GM18870 (cell line): ENCODE results near the gene KIN.
"Not testable (repeated sequence)": the region's sequence is repeated elsewhere in the genome, so short reads cannot be mapped to it uniquely, and the experiment has no call there.

Experiments
- ATAC-seq: cut with Tn5 transposase; IDR thresholded peaks from one replicate; pipeline ENCODE4 v1.9.1; 2021; ENCODE audit warnings: moderate library complexity; ENCODE audit not compliant: unreplicated experiment

KIN gene, protein sequence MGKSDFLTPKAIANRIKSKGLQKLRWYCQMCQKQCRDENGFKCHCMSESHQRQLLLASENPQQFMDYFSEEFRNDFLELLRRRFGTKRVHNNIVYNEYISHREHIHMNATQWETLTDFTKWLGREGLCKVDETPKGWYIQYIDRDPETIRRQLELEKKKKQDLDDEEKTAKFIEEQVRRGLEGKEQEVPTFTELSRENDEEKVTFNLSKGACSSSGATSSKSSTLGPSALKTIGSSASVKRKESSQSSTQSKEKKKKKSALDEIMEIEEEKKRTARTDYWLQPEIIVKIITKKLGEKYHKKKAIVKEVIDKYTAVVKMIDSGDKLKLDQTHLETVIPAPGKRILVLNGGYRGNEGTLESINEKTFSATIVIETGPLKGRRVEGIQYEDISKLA

DNA sequence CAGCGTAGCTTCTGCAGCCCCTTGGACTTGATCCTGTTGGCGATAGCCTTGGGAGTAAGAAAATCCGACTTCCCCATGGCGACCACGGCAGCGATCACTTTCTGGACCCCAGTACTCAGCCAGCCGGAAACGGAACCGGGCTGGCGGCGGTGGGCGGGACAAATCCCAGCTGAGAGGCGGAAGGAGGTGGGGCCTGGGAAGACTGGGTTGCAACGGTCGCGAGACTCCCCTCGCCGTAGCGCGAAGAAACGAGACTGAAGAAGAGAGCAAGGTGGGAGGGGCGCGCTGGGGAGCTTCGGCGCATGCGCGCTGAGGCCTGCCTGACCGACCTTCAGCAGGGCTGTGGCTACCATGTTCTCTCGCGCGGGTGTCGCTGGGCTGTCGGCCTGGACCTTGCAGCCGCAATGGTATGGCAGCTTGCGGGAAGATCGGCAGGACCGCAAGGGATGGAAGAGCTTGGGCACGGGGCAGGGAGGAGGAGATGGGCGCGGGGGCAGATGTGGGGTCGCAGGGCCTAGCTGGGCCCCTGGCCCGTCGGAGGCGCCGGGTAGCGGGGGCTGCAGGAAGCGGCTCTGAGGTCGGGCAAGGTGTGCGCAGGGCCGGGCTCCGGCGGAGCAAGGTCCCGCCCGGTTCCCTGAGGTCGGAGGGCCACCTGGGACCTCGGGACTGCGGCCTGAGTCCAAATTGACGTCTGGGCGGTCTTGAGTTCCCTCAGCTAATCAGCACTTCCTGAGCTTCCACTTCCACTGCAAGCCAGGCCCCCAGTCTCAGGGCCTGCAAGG lies at the start of gene KIN, which contains the start of gene ATP5F1C:
TSS of gene KIN (minus strand) at position 137 of the 782 bp plus-strand sequence. CDS start at position 77, 60 bp downstream.
TSS of gene ATP5F1C (plus strand) at position 321 of the 782 bp plus-strand sequence. CDS start at position 352, 31 bp downstream.
- ATAC-seq = peak; percentile 91

DNA sequence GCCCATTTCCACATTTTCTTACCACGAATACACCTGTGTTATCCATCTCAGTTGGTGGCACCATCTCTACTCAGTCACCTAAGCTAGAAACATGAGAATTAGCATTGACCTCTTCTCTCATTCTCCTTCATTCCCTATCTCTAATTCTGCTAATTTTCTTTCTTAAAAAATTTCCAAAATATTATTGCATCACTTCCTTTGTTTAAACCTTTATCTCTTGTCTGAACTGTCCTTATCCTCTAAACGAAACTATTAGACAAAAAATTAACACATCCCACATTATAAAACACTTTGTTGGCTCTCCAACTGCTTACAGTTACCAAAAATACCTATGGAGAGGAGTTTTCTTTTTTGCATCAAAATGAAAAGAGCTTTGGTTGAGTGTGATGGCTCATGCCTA lies 48.8 kb upstream of the KIN start:
- ATAC-seq = no peak

DNA sequence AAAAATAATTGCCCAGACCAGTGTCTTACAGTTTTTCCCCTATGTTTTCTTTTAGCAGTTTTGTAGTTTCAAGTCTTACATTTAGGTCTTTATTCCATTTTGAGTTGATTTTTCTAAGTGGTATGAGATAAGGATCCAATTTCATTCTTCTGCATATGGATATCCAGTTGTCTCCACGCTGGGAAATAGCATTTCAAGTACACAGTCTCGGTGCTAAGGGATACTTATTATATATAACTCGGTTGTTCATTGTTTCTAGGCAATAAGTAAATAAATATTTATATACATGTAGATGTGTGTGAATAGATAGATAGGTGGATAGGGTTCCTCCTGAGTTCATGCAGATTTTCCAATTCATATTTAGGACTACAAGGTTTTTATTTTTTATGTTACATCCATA lies 46.5 kb upstream of the KIN start:
- ATAC-seq = no peak

DNA sequence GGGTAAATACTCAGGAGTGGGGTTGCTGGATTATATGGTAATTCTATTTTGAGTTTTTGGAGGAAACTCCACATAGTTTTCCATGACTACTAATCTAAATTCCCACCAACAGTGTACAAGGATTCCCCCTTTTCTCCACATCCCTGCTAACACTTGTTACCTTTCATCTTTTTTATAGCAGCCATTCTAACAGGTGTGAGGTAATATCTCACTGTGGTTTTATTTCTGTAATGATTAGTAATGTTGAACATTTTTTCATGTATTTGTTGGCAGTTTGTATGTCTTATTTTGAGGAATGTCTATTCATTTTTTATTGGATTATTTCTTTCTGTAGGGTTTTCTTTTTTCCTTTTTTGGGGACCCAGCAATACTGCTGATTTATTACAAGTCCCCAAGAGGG lies 45.4 kb upstream of the KIN start:
- no peak for ATAC-seq

DNA sequence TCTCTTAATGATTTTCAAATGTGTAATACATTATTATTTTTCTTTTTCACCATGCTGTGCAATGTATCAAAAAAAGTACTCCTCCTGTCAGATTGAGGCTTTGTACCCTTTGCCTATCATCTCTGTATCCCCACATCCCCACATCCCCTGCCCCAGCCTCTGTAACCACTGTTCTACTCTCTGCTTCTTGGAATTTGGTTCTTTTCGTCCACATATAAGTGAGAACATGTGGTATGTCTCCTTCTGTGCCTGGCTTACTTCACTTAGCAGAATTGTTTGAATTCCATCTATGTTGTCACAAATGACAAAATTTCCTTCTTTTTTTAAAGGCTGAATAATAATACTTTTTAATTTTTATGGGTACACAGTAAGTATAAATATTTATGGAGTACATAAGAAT lies 44.3 kb upstream of the KIN start:
- no peak for ATAC-seq

DNA sequence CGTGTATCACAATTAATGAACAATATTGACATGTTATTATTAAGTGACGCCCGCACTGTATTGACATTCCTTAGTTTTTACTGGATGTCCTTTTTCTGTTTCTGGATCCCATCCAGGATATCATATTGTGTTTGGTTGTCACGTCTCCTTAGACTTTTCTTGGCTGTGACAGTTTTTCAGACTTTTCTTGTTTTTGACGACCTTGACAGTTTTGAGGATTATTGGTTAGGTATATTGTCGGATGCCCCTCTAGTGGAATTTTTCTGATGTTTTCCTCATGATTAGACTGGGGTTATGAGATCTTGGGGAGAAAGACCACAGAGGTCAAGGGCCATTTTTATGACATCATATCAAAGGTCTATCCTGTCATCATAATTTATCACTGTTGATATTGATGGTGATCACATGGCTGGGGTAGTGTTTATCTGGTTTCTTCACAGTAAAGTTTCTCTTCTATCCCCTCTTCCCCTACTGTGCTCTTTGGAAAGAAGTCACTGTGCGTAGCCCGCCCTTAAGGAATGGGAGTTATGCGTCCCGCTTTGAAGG lies 41.6 kb upstream of the KIN start:
- no peak for ATAC-seq

DNA sequence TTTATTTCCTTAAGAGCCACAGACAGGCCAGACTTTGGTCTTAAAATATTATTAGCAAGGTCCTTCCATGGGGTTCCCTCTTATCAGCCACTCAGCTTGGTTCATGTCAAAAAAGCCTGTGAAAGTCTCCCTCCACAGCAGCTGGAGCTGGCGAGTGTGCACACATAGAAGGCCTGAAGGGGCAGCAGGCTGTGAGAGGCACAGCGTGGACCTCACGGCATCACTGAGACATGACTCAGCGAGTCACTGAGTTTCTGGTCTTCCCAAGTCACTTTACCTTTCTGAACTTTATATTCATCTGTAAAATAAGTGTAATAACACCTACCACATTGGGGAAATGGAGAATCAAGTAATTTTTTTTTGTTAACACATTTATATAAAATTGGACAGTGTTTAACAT lies 39.2 kb upstream of the KIN start:
- no peak for ATAC-seq

DNA sequence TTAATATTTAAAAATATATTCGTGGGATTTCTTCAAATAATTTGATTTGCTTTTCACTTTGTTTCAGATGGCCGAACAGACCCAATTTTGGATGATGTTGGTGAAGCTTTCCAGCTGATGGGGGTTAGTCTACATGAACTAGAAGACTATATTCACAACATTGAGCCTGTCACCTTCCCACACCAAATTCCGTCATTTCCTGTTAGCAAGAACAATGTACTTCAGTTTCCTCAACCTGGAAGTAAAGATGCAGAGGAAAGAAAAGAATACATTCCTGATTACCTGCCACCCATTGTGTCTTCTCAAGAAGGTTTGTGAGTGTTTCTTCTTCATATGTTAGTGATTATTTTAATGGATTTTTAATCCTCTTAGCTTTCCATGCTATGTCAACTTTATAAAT lies 36.5 kb upstream of the KIN start:
- no peak for ATAC-seq

DNA sequence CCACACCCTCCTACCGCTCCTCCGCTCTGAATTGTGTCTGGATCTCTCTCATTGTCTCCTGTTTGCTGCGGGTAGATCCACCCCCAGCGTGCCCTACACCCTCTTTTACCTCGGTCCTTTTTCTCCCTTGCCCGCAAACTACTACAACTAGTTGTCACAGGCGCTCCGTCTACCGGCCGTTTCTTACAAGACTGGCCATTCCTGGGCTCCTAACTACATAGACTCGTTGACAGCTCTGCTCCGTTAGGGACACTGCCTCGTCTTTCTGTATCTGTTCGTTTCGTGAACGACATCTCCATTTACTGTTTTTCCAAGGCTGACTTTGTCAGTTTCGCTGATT lies 31.3 kb upstream of the KIN start:
- ATAC-seq = peak; percentile 37

DNA sequence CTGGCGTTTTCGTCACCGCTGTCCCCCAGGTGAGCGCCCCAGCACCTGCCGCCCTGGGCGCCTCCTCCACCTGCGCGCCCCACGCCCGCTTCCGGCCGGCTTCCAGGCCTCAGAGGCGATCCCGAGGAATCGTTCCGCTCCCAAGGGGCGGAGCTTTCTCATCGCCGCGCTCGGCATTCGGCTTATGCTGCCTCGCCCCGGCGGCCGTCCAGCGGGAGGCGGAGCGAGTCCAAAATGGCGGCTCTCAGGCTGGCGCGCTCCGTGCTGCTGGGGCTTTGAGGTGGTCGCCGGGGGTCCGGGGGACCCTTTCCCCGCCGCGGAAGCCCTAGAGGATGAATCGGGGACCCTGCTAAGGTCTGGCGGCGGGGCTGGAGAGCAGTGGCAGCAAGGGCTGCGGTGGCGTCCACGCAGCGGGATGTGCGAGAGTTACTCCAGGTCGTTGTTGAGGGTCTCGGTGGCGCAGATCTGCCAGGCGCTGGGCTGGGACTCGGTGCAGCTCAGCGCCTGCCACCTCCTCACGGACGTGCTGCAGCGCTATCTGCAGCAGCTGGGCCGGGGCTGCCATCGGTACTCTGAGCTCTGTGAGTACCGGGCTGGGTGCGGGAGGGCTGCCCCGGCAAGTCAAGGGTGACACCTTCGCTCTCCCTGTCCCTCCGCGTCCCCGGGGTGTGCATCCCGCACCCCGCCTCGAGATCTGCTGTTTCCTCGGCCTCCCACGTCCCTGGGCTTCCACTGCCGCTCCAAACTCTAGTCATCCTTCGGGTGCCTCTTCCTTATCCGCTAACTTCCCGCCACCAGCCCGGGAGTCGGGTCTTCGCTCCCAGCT lies 30.7 kb upstream of the KIN start, which contains the start of gene TAF3:
TSS of gene TAF3 (plus strand) at position 211 of the 826 bp plus-strand sequence. CDS start at position 416, 205 bp downstream.
- ATAC-seq = peak; percentile 79

DNA sequence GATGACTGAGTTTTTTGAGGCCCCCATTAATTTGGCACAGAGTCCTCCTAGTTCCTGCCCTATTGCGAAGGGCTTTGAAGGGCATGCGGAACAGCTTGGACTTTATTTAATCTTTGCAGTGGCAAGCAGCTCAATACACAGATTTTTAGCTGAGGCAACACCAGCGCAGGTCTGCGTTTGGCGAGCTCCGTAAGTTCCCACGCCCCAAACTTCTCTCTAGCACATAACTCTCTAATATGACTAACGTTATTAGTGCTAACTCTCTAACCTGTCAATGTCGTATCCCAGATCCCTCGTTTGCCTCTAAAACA lies 30.1 kb upstream of the KIN start:
- ATAC-seq = peak; percentile 31

DNA sequence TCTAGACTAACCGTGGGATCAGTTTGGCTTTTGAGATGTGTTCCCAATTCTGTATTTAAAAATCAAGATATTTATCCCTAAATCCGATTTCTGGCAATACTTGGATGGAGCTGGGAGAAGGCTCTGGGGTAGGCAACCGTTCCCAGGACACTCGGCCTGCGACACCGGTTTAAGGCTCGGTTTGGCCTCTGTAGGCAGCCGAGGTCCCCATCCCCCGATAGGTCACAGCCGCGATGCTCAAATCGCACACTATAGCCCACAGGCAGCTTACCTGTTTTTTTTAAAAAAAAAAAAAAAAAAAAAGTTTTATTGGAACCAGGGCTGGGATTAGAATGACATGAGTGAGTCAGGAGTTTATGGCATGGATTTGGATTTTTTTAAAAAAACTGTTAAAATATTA lies 29.8 kb upstream of the KIN start:
- no peak for ATAC-seq

DNA sequence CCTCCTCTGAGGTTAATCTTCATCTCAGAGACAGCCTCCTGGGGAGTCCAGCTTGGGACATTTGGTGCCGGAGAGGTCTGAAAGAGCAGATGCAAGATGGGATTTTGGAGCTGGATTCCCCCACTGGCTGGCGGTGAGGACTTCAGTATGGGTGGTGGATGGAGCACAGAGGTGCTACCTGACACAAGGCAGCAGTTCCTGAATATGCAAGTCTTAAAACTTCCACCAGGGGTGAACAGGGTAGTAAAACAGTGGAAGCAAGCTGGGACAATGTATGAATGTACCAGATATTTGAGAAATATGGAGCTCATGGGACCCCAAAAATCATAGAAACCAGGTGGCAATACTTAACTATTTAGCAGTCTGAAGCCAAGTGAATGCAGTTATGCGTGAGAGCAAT lies 25.7 kb upstream of the KIN start:
- no peak for ATAC-seq

DNA sequence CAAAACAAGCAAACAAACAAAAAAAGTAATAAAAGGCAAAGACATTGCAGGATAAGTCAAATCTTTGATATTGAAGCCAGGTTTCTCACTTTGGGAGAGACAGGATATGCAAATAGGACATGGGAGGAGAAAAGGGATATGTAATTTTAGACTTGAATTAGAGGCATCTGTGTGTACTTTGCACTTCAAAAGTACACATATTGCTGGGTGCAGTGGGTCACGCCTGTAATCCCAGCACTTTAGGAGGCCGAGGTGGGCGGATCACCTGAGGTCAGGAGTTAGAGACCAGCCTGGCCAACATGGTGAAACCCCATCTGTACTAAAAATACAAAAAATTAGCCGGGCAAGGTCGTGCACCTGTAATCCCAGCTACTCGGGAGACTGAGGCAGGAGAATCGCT lies 23.9 kb upstream of the KIN start:
- not testable (repeated sequence) for ATAC-seq

DNA sequence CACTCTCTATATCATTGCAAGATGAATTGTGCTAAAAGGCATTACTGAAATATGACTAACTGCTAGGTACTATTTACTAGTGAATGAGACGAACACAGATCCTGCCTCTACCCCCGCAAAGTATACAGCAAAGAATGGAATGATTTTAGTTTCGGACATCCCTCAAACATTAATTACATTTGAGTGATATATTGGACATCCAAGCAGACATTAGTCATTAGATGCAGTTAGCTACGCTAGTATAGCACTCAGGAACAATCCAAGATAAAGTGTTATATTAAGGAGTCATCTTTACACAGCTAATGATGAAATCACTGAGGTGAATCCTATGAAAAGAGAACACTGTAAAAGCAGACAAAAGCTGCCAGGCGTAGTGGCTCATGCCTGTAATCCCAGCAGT lies 23.2 kb upstream of the KIN start:
- ATAC-seq = no peak

DNA sequence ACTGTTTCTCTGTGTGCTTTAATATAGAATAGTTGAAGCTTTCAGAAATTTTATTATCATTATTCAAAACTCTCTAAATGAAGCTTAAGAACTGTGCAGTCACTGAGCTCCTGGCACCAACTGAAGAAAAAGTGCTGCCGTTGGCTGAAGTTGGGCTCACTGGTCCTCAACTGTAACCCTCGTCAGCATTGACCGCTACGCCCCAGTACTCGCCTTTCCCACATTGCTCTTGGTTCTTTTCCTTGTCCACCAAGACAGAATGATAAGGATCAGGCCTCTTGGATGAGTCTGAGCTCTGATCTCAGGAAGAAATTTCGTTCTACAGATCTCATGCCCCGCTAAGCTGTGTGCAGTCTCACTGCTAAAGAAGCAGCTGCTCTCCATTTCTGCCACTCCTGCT lies 22.6 kb upstream of the KIN start:
- ATAC-seq = no peak

DNA sequence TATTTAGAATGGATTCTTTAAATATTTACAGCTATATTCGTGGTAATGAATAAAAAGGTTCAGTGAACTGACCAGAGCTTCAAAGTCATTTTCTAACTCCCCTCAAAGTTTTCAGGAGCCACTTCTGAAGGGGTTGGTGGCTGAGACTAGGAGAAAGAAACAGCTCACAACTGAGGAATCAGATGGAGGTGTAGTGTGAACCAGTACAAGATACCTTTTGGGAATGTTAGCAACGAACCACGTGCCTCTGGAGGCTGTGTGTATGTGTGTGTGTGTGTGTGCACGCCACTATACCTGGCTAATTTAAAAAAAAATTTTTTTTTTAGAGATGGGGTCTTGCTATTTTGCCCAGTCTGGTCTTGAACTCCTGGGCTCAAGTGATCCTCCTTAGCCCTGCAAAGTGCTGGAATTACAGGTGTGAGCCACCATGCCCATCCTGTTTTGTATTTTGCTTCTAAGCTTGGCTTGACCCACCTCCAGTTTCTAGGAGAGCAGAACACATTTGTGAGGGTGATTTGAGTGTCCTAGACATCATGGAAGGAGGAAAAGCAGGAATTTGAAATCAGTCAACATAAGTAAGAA lies 21.0 kb upstream of the KIN start:
- no peak for ATAC-seq

DNA sequence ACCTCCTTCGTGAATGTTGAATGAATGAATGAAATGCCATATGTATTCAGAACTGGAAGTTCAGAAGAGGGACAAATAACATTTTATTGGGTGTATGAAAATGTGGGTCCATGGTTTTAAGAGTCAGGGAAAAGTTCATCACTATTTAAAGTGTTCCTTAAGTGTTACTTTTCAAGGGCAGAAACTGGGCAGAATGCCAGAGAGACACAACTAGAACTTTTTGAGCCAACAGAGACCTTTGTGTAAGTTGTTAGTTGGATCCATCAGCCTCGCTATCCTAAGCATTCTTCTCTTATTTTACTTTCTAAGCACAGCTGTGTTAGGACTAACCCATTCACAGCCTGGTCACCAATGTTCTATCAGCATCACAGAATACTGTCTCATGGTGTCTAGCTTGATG lies 16.9 kb upstream of the KIN start:
- ATAC-seq = no peak

DNA sequence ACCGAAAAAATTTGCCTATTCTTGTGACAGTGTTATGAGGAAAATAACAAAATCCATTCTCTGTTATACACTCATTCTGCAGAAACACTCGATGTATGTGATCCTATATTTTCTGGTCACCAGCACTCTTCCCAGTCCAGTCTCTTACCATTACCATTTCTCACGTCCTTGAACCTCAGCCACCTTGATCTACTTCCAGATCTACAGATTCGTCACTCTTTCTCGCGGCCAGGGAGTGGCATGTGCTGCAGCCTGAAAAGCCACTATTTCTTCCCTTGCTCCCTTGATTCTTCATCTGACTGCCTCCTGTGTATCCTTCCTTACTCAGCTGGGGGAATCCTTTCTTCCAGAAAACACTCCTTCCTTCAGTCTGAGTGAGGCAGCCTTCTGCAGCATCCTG lies 16.4 kb upstream of the KIN start:
- ATAC-seq = no peak

DNA sequence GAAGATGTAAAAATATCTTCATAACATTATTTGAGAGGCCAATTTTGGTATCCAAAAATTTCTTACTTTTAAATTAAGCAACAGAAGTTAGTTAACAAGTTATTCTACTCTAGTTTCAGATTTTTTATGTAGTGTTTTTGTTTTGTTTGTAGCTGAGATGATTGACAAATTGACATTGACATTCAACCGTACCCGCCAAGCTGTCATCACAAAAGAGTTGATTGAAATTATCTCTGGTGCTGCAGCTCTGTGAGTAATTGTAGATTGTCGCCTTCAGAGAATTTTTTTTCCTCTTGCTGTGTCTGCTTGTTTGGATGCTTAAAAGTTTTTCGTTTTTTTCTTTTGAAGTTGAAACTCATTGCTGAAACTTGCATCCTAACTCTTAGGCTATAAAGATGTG lies 14.8 kb upstream of the KIN start:
- no peak for ATAC-seq

DNA sequence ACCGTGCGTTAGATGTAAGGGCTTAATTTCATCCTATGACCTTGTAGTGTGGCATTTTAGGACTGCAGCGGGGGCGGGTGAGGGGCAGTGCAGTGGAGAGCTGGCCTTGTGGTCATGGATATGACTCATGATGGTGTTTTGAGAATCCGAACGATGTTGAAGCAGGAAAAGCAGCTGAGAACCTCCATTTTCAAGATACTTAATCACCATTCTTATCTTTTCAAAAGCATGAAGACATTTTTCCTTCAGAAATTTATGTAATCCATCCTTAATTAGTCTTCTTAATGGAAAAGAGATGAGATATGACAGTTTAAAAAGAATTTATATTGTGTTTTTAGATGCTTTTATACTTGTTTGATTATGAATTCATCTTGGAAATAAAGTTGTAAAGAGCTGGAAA lies 9.8 kb upstream of the KIN start:
- no peak for ATAC-seq
